Vagina (tissue), 2 donors: ENCODE results near the gene CHST11.

Experiments
- CTCF ChIP-seq, 3 experiments: fragments of 450-650 bp in 2 of 3; fragments of 200-600 bp in 1 of 3; sonication (generic) in 1 of 3; IDR thresholded peaks; one replicate each; pipeline ENCODE4 v1.5.1; 2017 to 2019; ENCODE audit warnings: antibody characterized with exemption in 3 of 3, mild to moderate bottlenecking in 2 of 3, moderate library complexity in 2 of 3
- POLR2A ChIP-seq, 2 donors: fragments of 450-650 bp; IDR thresholded peaks; one replicate each; pipeline ENCODE4 v1.6.1; 2017; ENCODE audit warnings: antibody characterized with exemption in 2 of 2, mild to moderate bottlenecking in 2 of 2, moderate library complexity in 2 of 2
- POLR2AphosphoS5 ChIP-seq, 2 donors: sonication (generic); formaldehyde crosslinking; IDR thresholded peaks; one replicate each; pipeline ENCODE4 v1.9.0; 2017; ENCODE audit warnings: antibody characterized with exemption in 2 of 2, mild to moderate bottlenecking in 2 of 2, low read depth in 1 of 2; ENCODE audit not compliant: insufficient read depth in 1 of 2

GRCh38 chr12:104725610-104726009 lies 268.9 kb downstream of the CHST11 start:
- TF ChIP-seq POLR2AphosphoS5 (IDR thresholded peaks at IDR 0.05; ENCODE audit: insufficient read depth in 1 of 2, low read depth in 1 of 2) (no peak), CTCF (IDR thresholded peaks at IDR 0.05) (no peak), POLR2A (IDR thresholded peaks at IDR 0.05) (no peak)
